ENCODE data around the gene COL1A2. TPM values are rescaled to one million over a fixed set of nuclear protein-coding genes. Genes with fewer than 3 reads are reported as not detected.

The COL1A2 gene
- total and polyA plus RNA-seq, 2 of the 8 experiments (the other 6 are each of a cell fraction or from before 2014, with no cell fraction given): 45.2 to 87.2 TPM

DNA sequence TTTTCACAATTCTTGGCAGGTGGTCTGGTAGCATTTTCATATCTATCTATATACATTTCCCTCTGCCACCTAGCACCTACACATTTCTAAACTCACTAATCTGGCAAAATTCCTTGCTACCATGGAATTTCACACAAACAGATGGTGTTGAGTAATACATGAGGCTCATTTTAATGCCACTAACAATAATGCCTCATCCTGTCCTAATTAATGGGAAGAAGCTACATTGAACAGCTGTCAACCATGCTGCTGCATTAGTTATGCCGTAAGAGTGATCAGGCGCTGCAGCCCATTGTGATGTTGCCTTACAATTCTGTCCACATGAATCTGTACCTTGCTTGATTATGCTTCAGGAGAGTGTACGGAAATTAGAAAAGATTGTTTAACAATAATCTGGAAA, 23.2 kb downstream of the COL1A2 start:
- Histone ChIP-seq H2BK12ac (ENCODE audit: low read depth, low read length) (no peak overlapping the region), H2AK5ac (ENCODE audit: low read depth, low read length) (no peak overlapping the region), H3K9me3 (ENCODE audit: insufficient read depth in 2 of 2, low read depth in 1 of 2, low read length in 1 of 2) (no peaks in the 10 kb centered on the region), H3K4ac (replicated peaks; ENCODE audit: insufficient read length, low read depth, low read length) (no peak overlapping the region), H2BK15ac (ENCODE audit: low read length) (no peak overlapping the region), H4K91ac (replicated peaks; ENCODE audit: insufficient read length, low read length) (no peak overlapping the region), H3K9ac (replicated peaks in 1 of 4; ENCODE audit: extremely low read depth in 1 of 4, low read depth in 3 of 4, low read length in 3 of 4) (no peak overlapping the region), H4K5ac (ENCODE audit: insufficient read length, low read depth, low read length) (no peak overlapping the region), H3K18ac (ENCODE audit: extremely low read depth, low read length) (no peak overlapping the region), H3K56ac (replicated peaks; ENCODE audit: insufficient read length, low read depth, low read length) (no peak overlapping the region), H3K4me1 (replicated peaks in 1 of 4; ENCODE audit: control insufficient read depth in 3 of 4, insufficient read depth in 4 of 4, low read length in 3 of 4) (peaks cover 0 to 5% (median 0%) of the 10 kb centered on the region in 4 experiments; a peak in 1 of 7 replicates), H4K8ac (ENCODE audit: extremely low read depth, insufficient read depth, low read length) (no peak overlapping the region), H3K14ac (ENCODE audit: insufficient read length) (no peak overlapping the region), H3K79me1 (ENCODE audit: low read depth, low read length) (no peaks in the 10 kb centered on the region), H3K23ac (ENCODE audit: insufficient read length) (no peak overlapping the region), H2AFZ (ENCODE audit: low read length) (no peak overlapping the region), H3K36me3 (ENCODE audit: control insufficient read depth in 2 of 4, insufficient read depth in 4 of 4, low read length in 3 of 4) (peaks cover 30 to 91% (median 72%) of the 10 kb centered on the region in 4 experiments), H3K27me3 (replicated peaks in 1 of 4; ENCODE audit: control insufficient read depth in 3 of 4, extremely low read depth in 1 of 4, insufficient read depth in 3 of 4, low read length in 3 of 4) (no peaks in the 10 kb centered on the region), H2BK20ac (ENCODE audit: low read length) (no peak overlapping the region), H3K23me2 (ENCODE audit: low read depth, low read length) (no peaks in the 10 kb centered on the region), H3K79me2 (ENCODE audit: control insufficient read depth in 1 of 2, insufficient read depth in 2 of 2, low read length in 2 of 2) (no peaks in the 10 kb centered on the region), H4K20me1 (replicated peaks in 1 of 2; ENCODE audit: control insufficient read depth in 1 of 2, insufficient read depth in 2 of 2, low read length in 2 of 2) (no peaks in the 10 kb centered on the region), H3K4me2 (ENCODE audit: insufficient read depth in 1 of 2, low read depth in 2 of 2, low read length in 2 of 2) (no peak overlapping the region), H3K4me3 (ENCODE audit: extremely low read depth in 1 of 4, insufficient read depth in 2 of 4, low read depth in 3 of 4, low read length in 4 of 4) (no peak overlapping the region), H3K27ac (ENCODE audit: low read depth, low read length) (no peak overlapping the region), H2BK5ac (ENCODE audit: low read depth, low read length) (no peak overlapping the region), H2BK120ac (replicated peaks; ENCODE audit: low read depth, low read length) (no peak overlapping the region)
- TF ChIP-seq ATF3 (IDR thresholded peaks at IDR 0.05; ENCODE audit: insufficient read depth, low read depth, low read length) (no peak), FOSL1 (IDR thresholded peaks at IDR 0.05; ENCODE audit: insufficient read depth, low read depth, low read length) (no peak), RBBP5 (IDR thresholded peaks at IDR 0.05; ENCODE audit: borderline replicate concordance, low read depth, low read length) (no peak), SIX5 (IDR thresholded peaks at IDR 0.05; ENCODE audit: low read depth, low read length) (no peak), TCF12 (IDR thresholded peaks at IDR 0.05; ENCODE audit: low read depth, low read length) (no peak), CBX8 (IDR thresholded peaks at IDR 0.05; ENCODE audit: borderline replicate concordance, low read depth, low read length) (no peak), POLR2A (IDR thresholded peaks at IDR 0.05; ENCODE audit: control extremely low read depth in 1 of 2, low read depth in 2 of 2, low read length in 2 of 2) (no peak), BACH1 (IDR thresholded peaks at IDR 0.05; ENCODE audit: low read length) (no peak)
- 80% methylated on average over 3 of the region's 3 CpGs; no CpG with 5 or more reads in 1 of the 2 experiments for WGBS, 2 experiments (ENCODE audit: extremely low coverage in 1 of 2, insufficient coverage in 1 of 2, insufficient read length in 1 of 2, insufficient replicate concordance in 2 of 2, low coverage in 1 of 2, low lambda C conversion rate in 2 of 2, missing lambda C conversion rate in 1 of 2)
- ChIA-PET CTCF (ENCODE audit: partially characterized antibody) (no interaction called here), POLR2A (ENCODE audit: partially characterized antibody) (no interaction called here)
- DNase-seq (ENCODE audit: low read depth in 1 of 2, low spot score in 2 of 2) (no peak), FAIRE-seq (no peak)
